H1 (cell line): Measurements from ENCODE around the gene SLITRK5. TPM values are rescaled to one million over a fixed set of nuclear protein-coding genes. Genes with fewer than 3 reads are reported as not detected.

Source experiments
- CTCF ChIA-PET: fragments of 300-600 bp; sonication (Branson Sonifier 250); formaldehyde crosslinking; loops from one replicate; lab custom pipeline; 2021; ENCODE audit not compliant: partially characterized antibody; lab: Charles Lee
- POLR2A ChIA-PET: fragments of 300-600 bp; sonication (Branson Sonifier 250); formaldehyde crosslinking; loops from one replicate; lab custom pipeline; 2021; ENCODE audit warnings: inconsistent platforms; ENCODE audit not compliant: partially characterized antibody; lab: Charles Lee
- DNase-seq, 2 experiments: peaks; one replicate each; pipeline versions ENCODE4 v3.0.0 to v3.0.0-alpha.2; 2010 to 2022; ENCODE audit warnings: low spot score in 2 of 2, low read depth in 1 of 2, mixed read lengths in 1 of 2
- FAIRE-seq: peaks from 2 replicates; lab custom pipeline; 2011; peaks lifted over from hg19 to GRCh38; lab: Jason Lieb, UNC
- H2AFZ ChIP-seq: 2 replicates; pipeline ENCODE4 v1.8.1; 2012; ENCODE audit warnings: low read length, inconsistent platforms
- H2AK5ac ChIP-seq: 2 replicates; pipeline ENCODE4 v1.6.1; 2013; ENCODE audit warnings: low read depth, low read length
- H2BK120ac ChIP-seq: replicated peaks from 2 replicates; pipeline ENCODE3; 2013; ENCODE audit warnings: low read depth, low read length, inconsistent platforms
- H2BK12ac ChIP-seq: 2 replicates; pipeline ENCODE4 v1.6.1; 2013; ENCODE audit warnings: low read depth, low read length
- H2BK15ac ChIP-seq: 2 replicates; pipeline ENCODE4 v1.6.1; 2013; ENCODE audit warnings: low read length
- H2BK20ac ChIP-seq: 2 replicates; pipeline ENCODE4 v1.6.1; 2013; ENCODE audit warnings: low read length
- H2BK5ac ChIP-seq: 2 replicates; pipeline ENCODE4 v1.6.1; 2013; ENCODE audit warnings: low read depth, low read length
- H3K14ac ChIP-seq: 2 replicates; pipeline ENCODE4 v1.6.1; 2013; ENCODE audit warnings: inconsistent platforms; ENCODE audit not compliant: insufficient read length
- H3K18ac ChIP-seq: 2 replicates; pipeline ENCODE4 v1.6.1; 2013; ENCODE audit warnings: low read length; ENCODE audit errors: extremely low read depth
- H3K23ac ChIP-seq: 2 replicates; pipeline ENCODE4 v1.6.1; 2013; ENCODE audit warnings: inconsistent platforms; ENCODE audit not compliant: insufficient read length
- H3K23me2 ChIP-seq: 2 replicates; pipeline ENCODE4 v1.6.1; 2013; ENCODE audit warnings: low read depth, low read length
- H3K27ac ChIP-seq: 2 replicates; pipeline ENCODE4 v1.6.1; 2011; ENCODE audit warnings: low read depth, low read length, inconsistent platforms
- H3K27me3 ChIP-seq, 4 experiments: replicated peaks in 1 of 4; 1 replicate in 1 of 4; 2 replicates in 3 of 4; pipeline versions ENCODE4 v1.6.1 to v1.8.1; 2011 to 2013; ENCODE audit warnings: low read length in 3 of 4, mild to moderate bottlenecking in 3 of 4, inconsistent platforms in 2 of 4, mixed read lengths in 2 of 4, moderate library complexity in 1 of 4; ENCODE audit not compliant: control insufficient read depth in 3 of 4, insufficient read depth in 3 of 4; ENCODE audit errors: extremely low read depth in 1 of 4
- H3K36me3 ChIP-seq, 4 experiments: 2 replicates each; pipeline versions ENCODE4 v1.6.1 to v1.8.1; 2011 to 2013; ENCODE audit warnings: mild to moderate bottlenecking in 4 of 4, low read length in 3 of 4, moderate library complexity in 2 of 4, control low read depth in 1 of 4, inconsistent platforms in 1 of 4; ENCODE audit not compliant: insufficient read depth in 4 of 4, control insufficient read depth in 2 of 4
- H3K4ac ChIP-seq: replicated peaks from 2 replicates; pipeline ENCODE3; 2013; ENCODE audit warnings: low read length, low read depth, mixed read lengths, inconsistent platforms; ENCODE audit not compliant: insufficient read length
- H3K4me1 ChIP-seq, 4 experiments: replicated peaks in 1 of 4; 1 replicate in 1 of 4; 2 replicates in 3 of 4; pipeline versions ENCODE4 v1.6.1 to v1.8.1; 2011 to 2013; ENCODE audit warnings: low read length in 3 of 4, inconsistent platforms in 2 of 4, mixed read lengths in 1 of 4; ENCODE audit not compliant: insufficient read depth in 4 of 4, control insufficient read depth in 3 of 4
- H3K4me2 ChIP-seq, 2 experiments: 2 replicates each; pipeline versions ENCODE4 v1.6.1 to v1.8.1; 2011 to 2013; ENCODE audit warnings: low read depth in 2 of 2, low read length in 2 of 2, control low read depth in 1 of 2, inconsistent platforms in 1 of 2, mild to moderate bottlenecking in 1 of 2; ENCODE audit not compliant: insufficient read depth in 1 of 2
- H3K4me3 ChIP-seq, 4 experiments: fragments of 200-600, 300-600 bp in 1 of 4; sonication (generic), shearing (Covaris generic), sonication (Bioruptor Twin) in 1 of 4; 2 replicates each; pipeline versions ENCODE4 v1.5.1 to v1.8.1; 2011 to 2016; ENCODE audit warnings: low read length in 4 of 4, low read depth in 3 of 4, control low read depth in 2 of 4, inconsistent platforms in 2 of 4, mild to moderate bottlenecking in 2 of 4, mixed read lengths in 1 of 4, moderate library complexity in 1 of 4; ENCODE audit not compliant: insufficient read depth in 2 of 4; ENCODE audit errors: extremely low read depth in 1 of 4
- H3K56ac ChIP-seq: replicated peaks from 2 replicates; pipeline ENCODE3; 2013; ENCODE audit warnings: low read depth, mild to moderate bottlenecking, mixed read lengths, low read length, inconsistent platforms; ENCODE audit not compliant: insufficient read length
- H3K79me1 ChIP-seq: 2 replicates; pipeline ENCODE4 v1.6.1; 2013; ENCODE audit warnings: low read depth, low read length, control low read depth
- H3K79me2 ChIP-seq, 2 experiments: 2 replicates each; pipeline versions ENCODE4 v1.6.1 to v1.8.1; 2012 to 2013; ENCODE audit warnings: low read length in 2 of 2, mild to moderate bottlenecking in 2 of 2, inconsistent platforms in 1 of 2; ENCODE audit not compliant: insufficient read depth in 2 of 2, control insufficient read depth in 1 of 2
- H3K9ac ChIP-seq, 4 experiments: replicated peaks in 1 of 4; 1 replicate in 1 of 4; 2 replicates in 3 of 4; pipeline versions ENCODE4 v1.6.1 to v1.8.1; 2011 to 2013; ENCODE audit warnings: low read depth in 3 of 4, low read length in 3 of 4, control low read depth in 2 of 4, mild to moderate bottlenecking in 2 of 4, moderate library complexity in 2 of 4, inconsistent platforms in 1 of 4; ENCODE audit errors: extremely low read depth in 1 of 4
- H3K9me3 ChIP-seq, 2 experiments: 2 replicates each; pipeline versions ENCODE4 v1.6.1 to v1.8.1; 2012 to 2013; ENCODE audit warnings: mild to moderate bottlenecking in 2 of 2, moderate library complexity in 2 of 2, control low read depth in 1 of 2, inconsistent platforms in 1 of 2, low read depth in 1 of 2, low read length in 1 of 2, mixed read lengths in 1 of 2; ENCODE audit not compliant: insufficient read depth in 2 of 2
- H4K20me1 ChIP-seq, 2 experiments: replicated peaks in 1 of 2; 2 replicates each; pipeline versions ENCODE3 to v1.8.1; 2011 to 2013; ENCODE audit warnings: inconsistent platforms in 2 of 2, low read length in 2 of 2, mild to moderate bottlenecking in 1 of 2; ENCODE audit not compliant: insufficient read depth in 2 of 2, control insufficient read depth in 1 of 2
- H4K5ac ChIP-seq: 2 replicates; pipeline ENCODE4 v1.6.1; 2013; ENCODE audit warnings: low read length, low read depth, mixed read lengths, inconsistent platforms; ENCODE audit not compliant: insufficient read length
- H4K8ac ChIP-seq: 2 replicates; pipeline ENCODE4 v1.8.0; 2013; ENCODE audit warnings: mild to moderate bottlenecking, moderate library complexity, low read length, inconsistent platforms; ENCODE audit not compliant: insufficient read depth; ENCODE audit errors: extremely low read depth
- H4K91ac ChIP-seq: replicated peaks from 2 replicates; pipeline ENCODE3; 2013; ENCODE audit warnings: low read length, mixed read lengths, inconsistent platforms; ENCODE audit not compliant: insufficient read length
- GTF2F1 ChIP-seq: IDR thresholded peaks from 2 replicates; pipeline ENCODE4 v1.6.1; 2012; ENCODE audit warnings: low read depth, low read length, improper control_type of control experiment, borderline replicate concordance
- JUND ChIP-seq: IDR thresholded peaks from 2 replicates; pipeline ENCODE4 v1.6.1; 2011; ENCODE audit warnings: mild to moderate bottlenecking, improper control_type of control experiment, low read length
- RAD21 ChIP-seq, 2 experiments: IDR thresholded peaks in 1 of 2; conservative IDR thresholded peaks in 1 of 2; 2 replicates each; pipeline ENCODE4 v1.6.1; 2011; ENCODE audit warnings: low read depth in 2 of 2, low read length in 2 of 2, improper control_type of control experiment in 1 of 2, inconsistent platforms in 1 of 2, mild to moderate bottlenecking in 1 of 2, moderate library complexity in 1 of 2
- SIRT6 ChIP-seq: IDR thresholded peaks from one replicate; pipeline ENCODE4 v1.7.1; 2012; ENCODE audit warnings: low read length, inconsistent platforms
- TBP ChIP-seq: IDR thresholded peaks from 2 replicates; pipeline ENCODE4 v1.6.1; 2011; ENCODE audit warnings: low read depth, low read length, improper control_type of control experiment
- WGBS, 2 experiments: shearing (Covaris generic) in 1 of 2; methylation state at CpG; one replicate each; pipeline versions ENCODE4 v1.1.6 to v1.1.7; 2013 to 2015; ENCODE audit warnings: low lambda C conversion rate in 2 of 2, mixed read lengths in 2 of 2, inconsistent platforms in 1 of 2, low coverage in 1 of 2, missing lambda C conversion rate in 1 of 2; ENCODE audit not compliant: insufficient replicate concordance in 2 of 2, insufficient coverage in 1 of 2, insufficient read length in 1 of 2; ENCODE audit errors: extremely low coverage in 1 of 2, missing lambda C conversion rate in 1 of 2; 5-methylcytosine and 5-hydroxymethylcytosine counted together
- polyA plus RNA-seq, 7 experiments: library from polyadenylated mRNA; depleted of rRNA in 3 of 7; stranded (reverse) in 5 of 7; unstranded in 2 of 7; fragments of >200 nt in 5 of 7; fragments of 200-250 nt in 2 of 7; gene quantifications; 1 replicate in 5 of 7; 2 replicates in 1 of 7; 4 replicates in 1 of 7; pipeline versions ENCODE4 v1.2.1 to v1.2.3, GENCODE V29; 2011 to 2013; ENCODE audit warnings: missing spikeins in 2 of 7, mixed read lengths in 2 of 7
- total RNA-seq: library from RNA; stranded (reverse); fragmentation: NEBNext Ultra II Directional; extraction: Animal tissue kit (Norgen Biotek cat#: 25700); gene quantifications from 2 replicates; pipeline ENCODE4 v1.2.1, GENCODE V29; 2021

Gene SLITRK5
- total and polyA plus RNA-seq, 2 of the 8 experiments (the other 6 are each of a cell fraction or from before 2014, with no cell fraction given), result 0.27 to 1.1 TPM

- 58% methylated on average over 2 of the region's 2 CpGs; no CpG with 5 or more reads in 1 of the 2 experiments for WGBS, 2 experiments
- H2AK5ac ChIP-seq, result no peak overlapping the region
- no peaks in the 10 kb centered on the region for H3K79me2 ChIP-seq
- H3K9ac ChIP-seq, result no peak overlapping the region
- H2BK20ac ChIP-seq, result no peak overlapping the region
- no peak overlapping the region for H2BK15ac ChIP-seq
- no peaks in the 10 kb centered on the region for H4K20me1 ChIP-seq
- ChIA-PET POLR2A (no interaction called here), CTCF (no interaction called here)
- no peak overlapping the region for H4K91ac ChIP-seq
- H2BK5ac ChIP-seq, result no peak overlapping the region
- H3K27ac ChIP-seq, result no peak overlapping the region
- H3K4ac ChIP-seq, result no peak overlapping the region
- H2AFZ ChIP-seq, result no peak overlapping the region
- H3K79me1 ChIP-seq, result no peaks in the 10 kb centered on the region
- H3K14ac ChIP-seq, result no peak overlapping the region
- no peak for FAIRE-seq
- H3K4me1 ChIP-seq, result peaks cover 0 to 3% (median 0%) of the 10 kb centered on the region in 4 experiments; a peak in 1 of 7 replicates
- no peaks in the 10 kb centered on the region for H3K9me3 ChIP-seq
- H3K27me3 ChIP-seq, result no peaks in the 10 kb centered on the region
- no peak overlapping the region for H3K18ac ChIP-seq
- no peak overlapping the region for H3K23ac ChIP-seq
- H3K4me2 ChIP-seq, result no peak overlapping the region
- no peak overlapping the region for H3K4me3 ChIP-seq
- H4K8ac ChIP-seq, result no peak overlapping the region
- H3K56ac ChIP-seq, result no peak overlapping the region
- no peak overlapping the region for H2BK12ac ChIP-seq
- TF ChIP-seq GTF2F1 (no peak), JUND (no peak), RAD21 (IDR thresholded peaks at IDR 0.05 in 1 of 2, conservative IDR thresholded peaks at IDR 0.05 in 1 of 2; ENCODE audit: low read depth in 2 of 2, low read length in 2 of 2) (no peak), TBP (no peak), SIRT6 (no peak)
- no peak overlapping the region for H2BK120ac ChIP-seq
- H3K36me3 ChIP-seq, result no peaks in the 10 kb centered on the region
- no peak for DNase-seq
- no peak overlapping the region for H4K5ac ChIP-seq
- no peaks in the 10 kb centered on the region for H3K23me2 ChIP-seq
Observed at GRCh38 chr13:87656306-87656705, 14.9 kb upstream of the SLITRK5 start.
